Measurements from ENCODE around the gene PTPRK. TPM values are rescaled to one million over a fixed set of nuclear protein-coding genes. Genes with fewer than 3 reads are reported as not detected.

Gene PTPRK
- total RNA-seq, 1 donor from 2014 or later, result 50.3 TPM

DNA sequence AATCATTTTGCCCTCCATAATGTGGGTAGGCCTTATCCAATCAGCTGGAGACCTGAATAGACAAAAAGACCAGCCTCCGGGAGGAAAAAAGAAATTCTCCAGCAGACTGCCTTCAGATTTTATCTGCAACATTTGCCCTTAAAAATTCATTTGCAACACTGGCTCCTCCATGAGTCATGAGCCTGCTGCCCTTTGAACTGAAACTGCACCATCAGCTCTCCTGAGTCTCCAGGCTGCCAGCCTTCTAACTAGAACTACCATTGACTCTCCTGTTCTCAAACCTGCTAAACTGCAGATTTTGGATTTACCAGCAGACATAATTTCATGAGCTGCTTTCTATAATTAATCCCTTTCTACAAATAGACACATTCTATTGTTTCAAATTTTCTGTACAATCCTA, 395.7 kb downstream of the PTPRK start:
- Mint-ChIP-seq H3K27ac (ENCODE audit: unreplicated experiment) (no peak overlapping the region), H3K4me1 (ENCODE audit: low read depth, unreplicated experiment) (peaks cover 3% of the 10 kb centered on the region), H3K27me3 (ENCODE audit: unreplicated experiment) (peaks cover 2% of the 10 kb centered on the region), H3K9me3 (ENCODE audit: unreplicated experiment) (peaks cover 2% of the 10 kb centered on the region), H3K4me3 (ENCODE audit: unreplicated experiment) (no peak overlapping the region), H3K36me3 (ENCODE audit: unreplicated experiment) (no peaks in the 10 kb centered on the region)
- TF ChIP-seq, protein P1, sequence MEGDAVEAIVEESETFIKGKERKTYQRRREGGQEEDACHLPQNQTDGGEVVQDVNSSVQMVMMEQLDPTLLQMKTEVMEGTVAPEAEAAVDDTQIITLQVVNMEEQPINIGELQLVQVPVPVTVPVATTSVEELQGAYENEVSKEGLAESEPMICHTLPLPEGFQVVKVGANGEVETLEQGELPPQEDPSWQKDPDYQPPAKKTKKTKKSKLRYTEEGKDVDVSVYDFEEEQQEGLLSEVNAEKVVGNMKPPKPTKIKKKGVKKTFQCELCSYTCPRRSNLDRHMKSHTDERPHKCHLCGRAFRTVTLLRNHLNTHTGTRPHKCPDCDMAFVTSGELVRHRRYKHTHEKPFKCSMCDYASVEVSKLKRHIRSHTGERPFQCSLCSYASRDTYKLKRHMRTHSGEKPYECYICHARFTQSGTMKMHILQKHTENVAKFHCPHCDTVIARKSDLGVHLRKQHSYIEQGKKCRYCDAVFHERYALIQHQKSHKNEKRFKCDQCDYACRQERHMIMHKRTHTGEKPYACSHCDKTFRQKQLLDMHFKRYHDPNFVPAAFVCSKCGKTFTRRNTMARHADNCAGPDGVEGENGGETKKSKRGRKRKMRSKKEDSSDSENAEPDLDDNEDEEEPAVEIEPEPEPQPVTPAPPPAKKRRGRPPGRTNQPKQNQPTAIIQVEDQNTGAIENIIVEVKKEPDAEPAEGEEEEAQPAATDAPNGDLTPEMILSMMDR (IDR thresholded peaks at IDR 0.05; ENCODE audit: partially characterized antibody, unreplicated experiment), result no peak
- DNase-seq, result no peak

DNA sequence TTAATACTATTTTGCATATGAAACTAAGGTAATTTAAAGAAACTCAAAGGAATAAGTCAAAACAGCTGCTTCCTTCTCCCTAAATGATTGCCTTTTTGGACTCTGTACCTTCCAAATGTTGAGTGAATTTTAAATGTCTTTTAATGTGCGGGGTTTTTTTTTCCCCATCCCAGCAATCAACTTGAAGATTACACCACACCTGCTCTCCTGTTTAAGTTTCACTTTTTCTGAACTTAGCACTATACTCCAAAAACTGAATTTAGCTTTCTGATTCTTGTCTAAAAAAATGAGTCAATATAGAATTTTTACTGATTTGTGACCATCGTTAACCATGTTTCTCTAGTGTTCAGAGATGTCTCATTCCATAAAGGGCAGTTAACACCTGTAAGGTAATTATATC, 398.8 kb downstream of the PTPRK start:
- no peak for DNase-seq
- Mint-ChIP-seq H3K27me3 (ENCODE audit: unreplicated experiment) (no peaks in the 10 kb centered on the region), H3K4me1 (ENCODE audit: low read depth, unreplicated experiment) (peaks cover 3% of the 10 kb centered on the region), H3K27ac (ENCODE audit: unreplicated experiment) (no peak overlapping the region), H3K9me3 (ENCODE audit: unreplicated experiment) (peaks cover 2% of the 10 kb centered on the region), H3K36me3 (ENCODE audit: unreplicated experiment) (no peaks in the 10 kb centered on the region), H3K4me3 (ENCODE audit: unreplicated experiment) (no peak overlapping the region)
- TF ChIP-seq, protein P1 (IDR thresholded peaks at IDR 0.05; ENCODE audit: partially characterized antibody, unreplicated experiment), result no peak

DNA sequence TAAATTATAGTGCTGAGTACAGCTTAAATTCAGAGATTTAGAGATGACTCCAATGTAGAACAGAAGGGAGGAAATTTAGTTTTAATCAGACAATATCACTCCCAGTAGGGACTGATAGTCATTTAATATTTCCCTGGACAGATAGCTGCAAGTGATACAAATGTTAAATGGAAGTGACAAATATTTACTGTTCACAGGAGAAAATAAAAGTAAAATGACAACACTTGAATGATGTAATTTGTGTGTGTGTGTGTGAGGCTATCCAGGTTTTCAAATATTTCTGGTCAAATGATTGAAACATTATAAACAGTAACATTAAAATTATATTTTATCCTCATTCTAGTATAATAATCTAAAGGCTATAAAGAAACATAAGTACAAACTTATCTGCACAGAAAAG, 399.2 kb downstream of the PTPRK start:
- H3K27ac Mint-ChIP-seq (ENCODE audit: unreplicated experiment), result no peak overlapping the region
- no peak overlapping the region for H3K4me3 Mint-ChIP-seq (ENCODE audit: unreplicated experiment)
- no peaks in the 10 kb centered on the region for H3K36me3 Mint-ChIP-seq (ENCODE audit: unreplicated experiment)
- TF ChIP-seq, protein P1 (IDR thresholded peaks at IDR 0.05; ENCODE audit: partially characterized antibody, unreplicated experiment), result no peak
- no peaks in the 10 kb centered on the region for H3K9me3 Mint-ChIP-seq (ENCODE audit: unreplicated experiment)
- no peak for DNase-seq
- peaks cover 3% of the 10 kb centered on the region for H3K4me1 Mint-ChIP-seq (ENCODE audit: low read depth, unreplicated experiment)
- no peaks in the 10 kb centered on the region for H3K27me3 Mint-ChIP-seq (ENCODE audit: unreplicated experiment)

DNA sequence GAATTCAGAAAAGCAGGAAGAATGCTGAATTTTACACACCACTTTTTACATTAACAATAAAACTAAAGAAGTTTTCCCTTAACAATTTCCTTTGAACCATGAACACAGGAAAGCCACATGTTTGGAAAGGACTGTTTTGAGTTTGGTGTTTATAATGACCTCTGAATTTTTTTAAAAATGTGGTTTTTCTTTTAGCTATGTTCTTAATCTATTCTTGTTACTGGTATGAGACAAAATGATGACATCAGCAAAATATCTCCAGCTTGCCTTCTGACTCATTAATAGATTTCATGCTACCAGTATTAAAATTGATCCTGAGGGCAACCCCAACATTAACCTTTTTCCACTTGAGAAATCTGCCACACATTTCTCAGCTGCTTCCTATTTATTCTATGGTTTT, 402.0 kb downstream of the PTPRK start:
- TF ChIP-seq, protein P1 (IDR thresholded peaks at IDR 0.05; ENCODE audit: partially characterized antibody, unreplicated experiment), result no peak
- Mint-ChIP-seq H3K27me3 (ENCODE audit: unreplicated experiment) (no peaks in the 10 kb centered on the region), H3K36me3 (ENCODE audit: unreplicated experiment) (no peaks in the 10 kb centered on the region), H3K4me1 (ENCODE audit: low read depth, unreplicated experiment) (no peaks in the 10 kb centered on the region), H3K4me3 (ENCODE audit: unreplicated experiment) (no peak overlapping the region), H3K27ac (ENCODE audit: unreplicated experiment) (no peak overlapping the region), H3K9me3 (ENCODE audit: unreplicated experiment) (no peaks in the 10 kb centered on the region)
- no peak for DNase-seq

DNA sequence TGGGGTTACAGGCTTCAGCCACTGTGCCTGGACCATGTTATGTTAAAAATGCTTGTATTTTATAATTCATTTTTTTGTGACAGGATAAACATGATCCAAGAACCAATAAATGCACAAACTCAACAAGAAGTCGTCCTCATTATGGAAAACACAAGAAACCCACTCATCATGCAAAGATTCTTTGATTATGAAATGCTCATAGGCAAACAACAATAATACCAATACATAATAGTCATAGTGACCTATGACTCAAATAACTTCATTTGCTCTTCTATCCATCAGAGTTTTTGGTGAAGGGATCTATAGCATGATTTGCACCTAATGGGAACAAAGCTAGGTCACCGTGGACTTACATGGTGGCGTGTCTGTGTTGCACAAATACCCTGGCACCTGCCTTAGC, 402.5 kb downstream of the PTPRK start:
- no peak for DNase-seq
- Mint-ChIP-seq H3K36me3 (ENCODE audit: unreplicated experiment) (no peaks in the 10 kb centered on the region), H3K4me3 (ENCODE audit: unreplicated experiment) (no peak overlapping the region), H3K27me3 (ENCODE audit: unreplicated experiment) (no peaks in the 10 kb centered on the region), H3K9me3 (ENCODE audit: unreplicated experiment) (no peaks in the 10 kb centered on the region), H3K27ac (ENCODE audit: unreplicated experiment) (no peak overlapping the region), H3K4me1 (ENCODE audit: low read depth, unreplicated experiment) (peaks cover under 1% of the 10 kb centered on the region)
- TF ChIP-seq, protein P1 (IDR thresholded peaks at IDR 0.05; ENCODE audit: partially characterized antibody, unreplicated experiment), result no peak

Measured in glutamatergic neuron (in vitro differentiated cells).